ENCODE measurements around the gene CRK.
A peak's percentile ranks its signal among the peaks of the same experiment; 100 is the strongest.
"Not testable (repeated sequence)": the region's sequence is repeated elsewhere in the genome, so short reads cannot be mapped to it uniquely, and the experiment has no call there.

Gene CRK

GRCh38 chr17:1442187-1442586 lies 13.8 kb downstream of the CRK start:
- DNase-seq (ENCODE audit: insufficient read length, low spot score) (no peak), FAIRE-seq (no peak)
- no peak for TF ChIP-seq POLR2A (IDR thresholded peaks at IDR 0.05; ENCODE audit: low read depth, low read length)

GRCh38 chr17:1440921-1441320 lies 15.1 kb downstream of the CRK start:
- DNase-seq (ENCODE audit: insufficient read length, low spot score) (no peak), FAIRE-seq (no peak)
- no peak for TF ChIP-seq POLR2A (IDR thresholded peaks at IDR 0.05; ENCODE audit: low read depth, low read length)

- DNase-seq (ENCODE audit: insufficient read length, low spot score): no peak
- no peak for TF ChIP-seq POLR2A (IDR thresholded peaks at IDR 0.05; ENCODE audit: low read depth, low read length)
- no peak for FAIRE-seq
Observed at GRCh38 chr17:1438593-1439083, 17.4 kb downstream of the CRK start.

GRCh38 chr17:1435326-1435725 lies 20.7 kb downstream of the CRK start:
- TF ChIP-seq POLR2A (IDR thresholded peaks at IDR 0.05; ENCODE audit: low read depth, low read length): no peak
- FAIRE-seq (no peak), DNase-seq (ENCODE audit: insufficient read length, low spot score) (no peak)

GRCh38 chr17:1434150-1434549 lies 21.9 kb downstream of the CRK start:
- DNase-seq (ENCODE audit: insufficient read length, low spot score): no peak
- FAIRE-seq: no peak
- TF ChIP-seq POLR2A (IDR thresholded peaks at IDR 0.05; ENCODE audit: low read depth, low read length): no peak

- DNase-seq (ENCODE audit: insufficient read length, low spot score) (no peak), FAIRE-seq (no peak)
- no peak for TF ChIP-seq POLR2A (IDR thresholded peaks at IDR 0.05; ENCODE audit: low read depth, low read length)
Observed at GRCh38 chr17:1431631-1432104, 24.4 kb downstream of the CRK start.

- no peak for FAIRE-seq
Observed at GRCh38 chr17:1423456-1424135, 32.4 kb downstream of the CRK start.

GRCh38 chr17:1422885-1423284 lies 33.1 kb downstream of the CRK start:
- FAIRE-seq (peak; percentile 86), DNase-seq (ENCODE audit: insufficient read length, low spot score) (peak; percentile 79)
- no peak for TF ChIP-seq POLR2A (IDR thresholded peaks at IDR 0.05; ENCODE audit: low read depth, low read length)

More at GRCh38 chr17:1423456-1424135, 32.4 kb downstream of the CRK start:
- TF ChIP-seq POLR2A (IDR thresholded peaks at IDR 0.05; ENCODE audit: low read depth, low read length): no peak
- no peak for DNase-seq (ENCODE audit: insufficient read length, low spot score)

GRCh38 chr17:1421470-1421869 lies 34.6 kb downstream of the CRK start:
- DNase-seq (ENCODE audit: insufficient read length, low spot score) (no peak), FAIRE-seq (no peak)
- TF ChIP-seq POLR2A (IDR thresholded peaks at IDR 0.05; ENCODE audit: low read depth, low read length): no peak

GRCh38 chr17:1420981-1421380 lies 35.1 kb downstream of the CRK start:
- DNase-seq (ENCODE audit: insufficient read length, low spot score): no peak
- no peak for FAIRE-seq
- no peak for TF ChIP-seq POLR2A (IDR thresholded peaks at IDR 0.05; ENCODE audit: low read depth, low read length)

- no peak for TF ChIP-seq POLR2A (IDR thresholded peaks at IDR 0.05; ENCODE audit: low read depth, low read length)
- no peak for FAIRE-seq
- no peak for DNase-seq (ENCODE audit: insufficient read length, low spot score)
Observed at GRCh38 chr17:1420163-1420562, 35.9 kb downstream of the CRK start.

- DNase-seq (ENCODE audit: insufficient read length, low spot score); FAIRE-seq: not testable (repeated sequence)
Observed at GRCh38 chr17:1418476-1418875, 37.6 kb downstream of the CRK start.

GRCh38 chr17:1416414-1416813 lies 39.6 kb downstream of the CRK start:
- DNase-seq (ENCODE audit: insufficient read length, low spot score): no peak
- no peak for TF ChIP-seq POLR2A (IDR thresholded peaks at IDR 0.05; ENCODE audit: low read depth, low read length)
- no peak for FAIRE-seq

- no peak for TF ChIP-seq POLR2A (IDR thresholded peaks at IDR 0.05; ENCODE audit: low read depth, low read length)
- DNase-seq (ENCODE audit: insufficient read length, low spot score): no peak
- no peak for FAIRE-seq
Observed at GRCh38 chr17:1414634-1415033, 41.4 kb downstream of the CRK start.

GRCh38 chr17:1414001-1414574 lies 41.9 kb downstream of the CRK start:
- FAIRE-seq: no peak
- no peak for TF ChIP-seq POLR2A (IDR thresholded peaks at IDR 0.05; ENCODE audit: low read depth, low read length)
- no peak for DNase-seq (ENCODE audit: insufficient read length, low spot score)
